DOHH2 (cell line): ENCODE measurements around the gene IQCF5.

Source experiments
- H3F3A ChIP-seq: fragments of 200-600 bp; sonication (generic), shearing (Covaris generic); 2 replicates; pipeline ENCODE4 v1.6.0; 2016; ENCODE audit warnings: antibody characterized with exemption, mild to moderate bottlenecking; ENCODE audit not compliant: control insufficient read depth, insufficient read depth
- H3K27ac ChIP-seq: fragments of 200-600 bp; sonication (generic); 2 replicates; pipeline ENCODE4 v1.5.1; 2014; ENCODE audit warnings: low read depth, mild to moderate bottlenecking, low read length, moderate library complexity
- H3K27me3 ChIP-seq: fragments of 200-600 bp; sonication (generic); 2 replicates; pipeline ENCODE4 v1.6.1; 2014; ENCODE audit warnings: mild to moderate bottlenecking, low read length, mixed read lengths; ENCODE audit not compliant: control insufficient read depth
- H3K36me3 ChIP-seq: fragments of 200-600 bp; sonication (generic); 2 replicates; pipeline ENCODE4 v1.6.1; 2014; ENCODE audit warnings: mild to moderate bottlenecking, low read length, moderate library complexity, mixed read lengths; ENCODE audit not compliant: control insufficient read depth
- H3K4me1 ChIP-seq: fragments of 200-600 bp; sonication (generic); 2 replicates; pipeline ENCODE4 v1.6.1; 2014; ENCODE audit warnings: mild to moderate bottlenecking, low read length, mixed read lengths; ENCODE audit not compliant: control insufficient read depth
- H3K4me2 ChIP-seq: fragments of 200-600 bp; sonication (generic); 2 replicates; pipeline ENCODE4 v1.6.0; 2014; ENCODE audit warnings: mild to moderate bottlenecking, low read length, moderate library complexity
- H3K4me3 ChIP-seq: fragments of 200-600 bp; sonication (generic); 2 replicates; pipeline ENCODE4 v1.5.1; 2014; ENCODE audit warnings: mild to moderate bottlenecking, low read length, mixed read lengths
- H3K79me2 ChIP-seq: fragments of 200-600 bp; sonication (generic); 2 replicates; pipeline ENCODE4 v1.6.1; 2014; ENCODE audit warnings: mild to moderate bottlenecking, low read length, mixed read lengths; ENCODE audit not compliant: control insufficient read depth
- H3K9me2 ChIP-seq: fragments of 200-600 bp; sonication (generic); replicated peaks from 2 replicates; pipeline ENCODE4 v1.6.1; 2014; ENCODE audit warnings: mild to moderate bottlenecking, low read length, mixed read lengths; ENCODE audit not compliant: control insufficient read depth
- H3K9me3 ChIP-seq: fragments of 200-600 bp; sonication (generic); 2 replicates; pipeline ENCODE4 v1.6.1; 2014; ENCODE audit warnings: antibody characterized with exemption, low read length, mixed read lengths; ENCODE audit not compliant: control insufficient read depth, insufficient read depth
- H4K20me1 ChIP-seq: fragments of 200-600 bp; sonication (generic); 2 replicates; pipeline ENCODE4 v1.6.0; 2014; ENCODE audit warnings: low read depth, mild to moderate bottlenecking, antibody characterized with exemption, low read length, moderate library complexity; ENCODE audit not compliant: control insufficient read depth, insufficient read depth
- CTCF ChIP-seq: fragments of 200-600 bp; sonication (generic); IDR thresholded peaks from one replicate; pipeline ENCODE4 v1.5.1; 2014; ENCODE audit warnings: antibody characterized with exemption, mild to moderate bottlenecking, low read depth, low read length; ENCODE audit not compliant: poor library complexity, severe bottlenecking
- EZH2phosphoT487 ChIP-seq: fragments of 200-600 bp; sonication (generic); IDR thresholded peaks from 2 replicates; pipeline ENCODE4 v1.6.1; 2017; ENCODE audit warnings: borderline replicate concordance, mild to moderate bottlenecking, antibody characterized with exemption, low read length, moderate library complexity, mixed read lengths

The IQCF5 gene

DNA sequence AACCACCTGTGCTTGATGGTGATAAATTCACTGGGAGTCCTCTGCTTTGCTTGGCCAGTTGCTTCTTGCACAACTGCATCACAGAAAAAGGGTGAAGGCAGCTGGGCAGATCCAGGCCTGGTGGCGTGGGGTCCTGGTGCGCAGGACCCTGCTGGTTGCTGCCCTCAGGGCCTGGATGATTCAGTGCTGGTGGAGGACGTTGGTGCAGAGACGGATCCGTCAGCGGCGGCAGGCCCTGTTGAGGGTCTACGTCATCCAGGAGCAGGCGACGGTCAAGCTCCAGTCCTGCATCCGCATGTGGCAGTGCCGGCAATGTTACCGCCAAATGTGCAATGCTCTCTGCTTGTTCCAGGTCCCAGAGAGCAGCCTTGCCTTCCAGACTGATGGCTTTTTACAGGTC lies 45.1 kb downstream of the IQCF5 start:
- no peaks in the 10 kb centered on the region; the same call in none of the 2 replicates for H3K27me3 ChIP-seq
- TF ChIP-seq EZH2phosphoT487 (no peak), CTCF (no peak)

DNA sequence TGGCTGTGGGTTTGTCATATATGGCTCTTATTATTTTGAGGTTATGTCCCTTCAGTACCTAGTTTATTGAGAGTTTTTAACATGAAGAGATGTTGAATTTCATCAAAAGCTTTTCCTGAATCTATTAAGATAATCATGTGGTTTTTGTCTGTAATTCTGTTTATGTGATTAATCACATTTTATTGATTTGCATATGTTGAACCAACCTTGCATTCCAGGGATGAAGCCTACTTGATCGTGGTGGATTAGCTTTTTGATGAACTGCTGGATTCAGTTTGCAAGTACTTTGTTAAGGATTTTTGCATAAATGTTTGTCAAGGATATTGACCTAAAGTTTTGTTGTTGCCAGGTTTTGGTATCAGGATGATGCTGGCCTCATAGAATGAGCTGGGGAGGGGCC lies 47.1 kb downstream of the IQCF5 start:
- H3F3A ChIP-seq, result no peaks in the 10 kb centered on the region
- H3K79me2 ChIP-seq, result no peaks in the 10 kb centered on the region
- H3K4me2 ChIP-seq, result no peak overlapping the region
- H4K20me1 ChIP-seq, result no peaks in the 10 kb centered on the region
- H3K4me3 ChIP-seq, result no peak overlapping the region
- no peaks in the 10 kb centered on the region; the same call in 1 of the 2 replicates for H3K27me3 ChIP-seq
- H3K36me3 ChIP-seq, result no peaks in the 10 kb centered on the region
- TF ChIP-seq CTCF (no peak), EZH2phosphoT487 (no peak)
- H3K4me1 ChIP-seq, result no peaks in the 10 kb centered on the region
- H3K9me3 ChIP-seq, result peaks cover 7% of the 10 kb centered on the region
- no peak overlapping the region for H3K27ac ChIP-seq
- H3K9me2 ChIP-seq, result no peaks in the 10 kb centered on the region

More for the DNA sequence above, 45.1 kb downstream of the IQCF5 start:
- no peaks in the 10 kb centered on the region for H3F3A ChIP-seq
- H3K9me2 ChIP-seq, result no peaks in the 10 kb centered on the region
- H3K79me2 ChIP-seq, result no peaks in the 10 kb centered on the region
- no peak overlapping the region for H3K4me3 ChIP-seq
- H3K4me1 ChIP-seq, result no peaks in the 10 kb centered on the region
- H3K4me2 ChIP-seq, result no peak overlapping the region
- no peaks in the 10 kb centered on the region for H3K36me3 ChIP-seq
- no peaks in the 10 kb centered on the region for H4K20me1 ChIP-seq
- no peak overlapping the region for H3K27ac ChIP-seq
- H3K9me3 ChIP-seq, result peaks cover 7% of the 10 kb centered on the region
